C4-2B (cell line): ENCODE data around the gene TIAM2.

Experiments
- H3K27ac ChIP-seq: fragments of 450-650 bp; 2 replicates; pipeline ENCODE4 v1.5.1; 2017
- ZFX ChIP-seq: fragments of 450-650 bp; IDR thresholded peaks from 2 replicates; pipeline ENCODE4 v1.6.1; 2017
- TF ChIP-seq, protein P1 (sequence below): fragments of 450-650 bp; conservative IDR thresholded peaks from 2 replicates; pipeline ENCODE4 v1.5.1; 2017; ENCODE audit warnings: mild to moderate bottlenecking

The TIAM2 gene

DNA sequence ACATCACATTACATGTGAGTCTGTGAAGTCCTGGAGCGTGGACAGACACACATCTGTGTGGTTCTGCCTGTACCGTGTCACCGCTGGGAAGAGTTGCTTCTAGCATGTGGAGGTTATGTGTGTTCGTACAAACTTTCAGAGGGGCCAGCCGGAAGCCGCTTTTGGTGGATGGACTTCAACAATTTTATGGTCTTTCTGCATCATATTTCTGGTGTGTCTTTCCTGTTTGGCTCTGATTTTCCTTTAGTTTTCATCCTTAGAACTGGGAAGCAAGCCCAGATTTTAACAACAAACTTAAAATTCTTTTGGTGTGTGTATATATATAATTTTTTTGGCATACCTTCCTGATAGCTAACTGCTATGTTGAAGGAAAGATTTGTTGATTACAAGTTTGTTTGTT, 71.2 kb downstream of the TIAM2 start:
- TF ChIP-seq ZFX: no peak
- TF ChIP-seq, protein P1, sequence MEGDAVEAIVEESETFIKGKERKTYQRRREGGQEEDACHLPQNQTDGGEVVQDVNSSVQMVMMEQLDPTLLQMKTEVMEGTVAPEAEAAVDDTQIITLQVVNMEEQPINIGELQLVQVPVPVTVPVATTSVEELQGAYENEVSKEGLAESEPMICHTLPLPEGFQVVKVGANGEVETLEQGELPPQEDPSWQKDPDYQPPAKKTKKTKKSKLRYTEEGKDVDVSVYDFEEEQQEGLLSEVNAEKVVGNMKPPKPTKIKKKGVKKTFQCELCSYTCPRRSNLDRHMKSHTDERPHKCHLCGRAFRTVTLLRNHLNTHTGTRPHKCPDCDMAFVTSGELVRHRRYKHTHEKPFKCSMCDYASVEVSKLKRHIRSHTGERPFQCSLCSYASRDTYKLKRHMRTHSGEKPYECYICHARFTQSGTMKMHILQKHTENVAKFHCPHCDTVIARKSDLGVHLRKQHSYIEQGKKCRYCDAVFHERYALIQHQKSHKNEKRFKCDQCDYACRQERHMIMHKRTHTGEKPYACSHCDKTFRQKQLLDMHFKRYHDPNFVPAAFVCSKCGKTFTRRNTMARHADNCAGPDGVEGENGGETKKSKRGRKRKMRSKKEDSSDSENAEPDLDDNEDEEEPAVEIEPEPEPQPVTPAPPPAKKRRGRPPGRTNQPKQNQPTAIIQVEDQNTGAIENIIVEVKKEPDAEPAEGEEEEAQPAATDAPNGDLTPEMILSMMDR: no peak
- H3K27ac ChIP-seq: no peak overlapping the region

DNA sequence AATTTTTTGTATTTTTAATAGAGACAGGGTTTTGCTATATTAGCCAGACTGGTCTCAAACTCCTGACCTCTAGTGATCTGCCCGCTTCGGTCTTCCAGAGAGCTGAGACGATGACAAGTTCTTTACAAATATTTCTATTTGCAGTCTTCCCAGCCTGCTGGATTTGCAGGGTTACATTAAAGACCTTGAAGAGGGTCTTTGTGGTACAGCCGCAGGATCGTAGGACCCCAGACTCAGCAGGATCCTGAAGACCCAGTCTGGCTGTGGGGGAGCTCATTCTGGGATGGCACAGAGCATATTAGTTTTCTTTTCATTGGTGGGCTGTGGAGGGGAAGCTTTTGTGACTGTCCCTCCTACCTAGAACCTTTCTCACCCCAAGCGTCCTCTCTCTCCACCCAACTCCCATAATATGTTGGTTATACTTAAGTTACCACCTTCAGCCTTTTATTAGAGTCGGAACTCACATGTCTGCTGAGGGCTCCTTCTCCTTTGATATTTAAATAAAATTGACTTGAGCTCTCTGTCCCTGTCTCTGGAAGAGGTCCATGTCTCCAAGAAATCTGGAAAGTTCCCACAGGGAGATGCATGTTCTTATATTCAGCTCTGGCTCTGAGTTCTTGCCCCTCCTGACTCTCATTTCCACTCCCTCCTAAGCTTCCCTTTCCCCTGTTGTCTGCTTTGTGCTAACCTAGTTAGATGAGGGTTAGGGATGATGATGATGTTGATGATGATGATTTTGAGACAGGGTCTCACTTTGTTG, 72.0 kb downstream of the TIAM2 start:
- H3K27ac ChIP-seq: no peak overlapping the region
- TF ChIP-seq, protein P1: no peak
- no peak for TF ChIP-seq ZFX

DNA sequence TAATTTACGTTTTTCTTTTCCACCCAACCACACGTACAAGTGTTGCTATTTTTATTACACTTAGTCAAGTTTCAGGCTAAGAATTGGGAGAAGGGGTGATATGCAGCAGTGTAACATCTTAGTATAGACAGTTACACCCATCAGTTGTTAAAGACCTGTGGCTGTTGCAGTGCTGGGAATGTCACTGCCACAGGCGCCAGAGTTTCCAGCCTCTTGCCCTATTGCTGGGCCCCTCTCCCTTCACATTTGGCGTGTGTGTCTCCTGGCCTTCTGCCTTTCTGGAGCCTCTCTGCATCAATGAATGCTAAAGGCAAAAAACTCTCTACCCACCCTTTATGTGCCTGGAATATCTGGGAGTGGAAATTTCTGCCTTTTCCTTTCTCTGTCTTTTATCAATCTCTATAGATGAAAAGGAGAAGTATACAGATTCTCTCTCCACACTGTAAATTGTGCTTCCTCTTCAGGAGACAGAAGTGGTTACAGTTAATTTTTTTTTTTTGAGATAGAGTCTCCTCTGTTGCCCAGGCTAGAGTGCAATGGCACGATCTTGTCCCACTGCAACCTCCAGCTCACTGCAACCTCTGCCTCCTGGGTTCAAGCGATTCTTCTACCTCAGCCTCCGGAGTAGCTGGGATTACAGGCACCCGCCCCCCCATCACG, 73.0 kb downstream of the TIAM2 start:
- H3K27ac ChIP-seq: no peak overlapping the region
- TF ChIP-seq, protein P1: no peak
- no peak for TF ChIP-seq ZFX

DNA sequence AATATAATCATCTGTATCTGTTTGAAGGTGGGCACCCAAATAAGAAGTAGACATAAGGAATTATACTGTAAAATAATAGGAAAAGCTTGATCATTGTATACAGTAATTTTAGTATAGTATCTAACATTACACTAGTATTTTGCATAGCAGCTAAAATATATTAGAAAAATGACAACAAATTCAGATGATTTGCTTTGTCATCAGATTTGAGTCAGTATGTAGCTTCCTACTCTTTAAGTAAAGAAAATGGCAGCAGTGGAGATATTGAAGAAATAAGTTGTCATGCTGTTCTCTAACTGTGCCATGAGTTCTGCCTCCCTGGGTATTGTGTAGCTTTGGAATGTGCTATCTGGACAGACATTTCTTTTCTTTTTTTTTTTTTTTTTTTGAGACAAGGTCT, 74.4 kb downstream of the TIAM2 start:
- H3K27ac ChIP-seq: no peak overlapping the region
- TF ChIP-seq ZFX: no peak
- TF ChIP-seq, protein P1: no peak

DNA sequence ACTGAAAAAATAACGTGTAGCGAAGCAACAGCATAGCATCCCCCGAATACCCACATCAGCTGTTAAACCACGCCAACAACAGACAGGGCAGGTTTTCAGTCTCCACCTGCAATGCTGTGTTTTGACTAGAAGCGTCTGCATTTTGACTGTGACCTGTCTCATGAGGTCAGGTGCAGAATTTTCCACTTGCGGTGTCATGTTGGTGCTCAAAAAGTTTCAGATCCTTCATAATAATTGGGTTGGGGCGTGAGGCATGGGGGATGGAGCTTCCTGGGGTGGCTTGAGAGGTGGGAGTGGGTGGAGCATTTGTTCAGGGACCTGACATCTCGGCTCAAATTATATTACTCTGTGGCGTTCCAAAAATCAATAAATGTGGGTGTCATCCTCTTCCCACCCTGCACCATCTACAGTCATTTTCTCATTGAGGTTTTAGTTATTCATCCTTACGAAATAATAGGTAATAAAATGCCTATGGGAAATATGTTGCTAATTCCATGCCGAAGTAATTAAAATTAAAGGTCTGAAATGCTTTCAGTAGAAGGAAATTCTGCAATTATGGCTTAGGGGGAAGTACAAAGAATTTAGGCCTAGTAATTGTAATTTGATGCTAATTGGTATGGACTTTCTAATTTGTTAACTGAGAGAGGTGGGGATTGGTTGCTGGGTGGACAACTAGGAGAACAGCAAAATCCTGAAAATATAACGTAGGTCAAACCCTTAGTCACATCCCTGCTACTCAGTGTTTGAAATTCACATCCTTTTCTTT, 81.0 kb downstream of the TIAM2 start:
- TF ChIP-seq ZFX: no peak
- TF ChIP-seq, protein P1: no peak
- no peak overlapping the region for H3K27ac ChIP-seq

DNA sequence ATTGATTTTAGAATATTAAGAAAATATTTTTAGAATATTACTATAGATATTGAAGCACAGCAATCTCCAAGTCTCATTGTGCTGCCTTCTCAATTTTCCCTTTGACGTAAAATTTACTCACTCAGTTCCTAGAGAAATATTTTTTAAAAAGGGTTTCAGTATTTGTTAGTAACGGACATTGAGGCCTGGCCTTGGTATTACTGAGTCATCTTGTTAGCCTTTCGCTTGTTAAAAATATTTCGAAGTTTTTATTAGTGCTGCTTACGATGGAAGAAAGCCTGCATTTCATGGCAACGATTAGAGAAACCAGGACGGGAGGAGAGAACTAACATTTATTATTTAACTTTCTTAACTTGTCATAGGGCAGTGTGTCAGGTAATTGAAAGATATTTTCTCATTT, 82.2 kb downstream of the TIAM2 start:
- H3K27ac ChIP-seq: no peak overlapping the region
- TF ChIP-seq, protein P1: no peak
- TF ChIP-seq ZFX: no peak

DNA sequence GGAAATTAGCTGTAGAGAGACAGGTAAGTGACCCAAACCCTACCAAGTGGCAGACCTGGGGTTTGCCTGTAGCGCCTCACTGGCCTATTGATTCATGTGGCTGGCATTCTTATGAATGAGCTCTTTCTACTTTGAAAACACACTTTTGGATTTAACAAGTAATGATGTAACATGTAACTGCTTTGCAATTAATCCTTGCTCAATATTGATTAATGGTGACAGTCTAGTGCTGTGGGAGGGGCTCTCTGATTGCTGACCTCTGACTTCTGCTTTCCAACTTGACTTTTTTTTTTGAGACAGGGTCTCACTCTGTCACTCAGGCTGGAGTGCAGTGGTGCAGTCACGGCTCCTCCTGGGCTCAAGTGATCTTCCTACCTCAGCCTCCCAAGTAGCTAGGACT, 82.7 kb downstream of the TIAM2 start:
- TF ChIP-seq, protein P1: no peak
- TF ChIP-seq ZFX: no peak
- H3K27ac ChIP-seq: no peak overlapping the region
